Esophagus squamous epithelium (tissue), 4 donors: ENCODE measurements around the gene ADGRL2.

Experiments used
- POLR2A ChIP-seq, 4 donors: fragments of 450-650 bp; IDR thresholded peaks; one replicate each; pipeline ENCODE4 v1.6.1; 2017; ENCODE audit warnings: antibody characterized with exemption in 4 of 4, mild to moderate bottlenecking in 4 of 4, moderate library complexity in 3 of 4
- TF ChIP-seq, protein P1 (sequence below), 6 experiments: fragments of 450-650 bp in 4 of 6; fragments of 200-600 bp in 2 of 6; sonication (generic) in 2 of 6; IDR thresholded peaks; one replicate each; pipeline ENCODE4 v1.5.1; 2016 to 2019; ENCODE audit warnings: antibody characterized with exemption in 6 of 6, mild to moderate bottlenecking in 4 of 6, moderate library complexity in 4 of 6

DNA sequence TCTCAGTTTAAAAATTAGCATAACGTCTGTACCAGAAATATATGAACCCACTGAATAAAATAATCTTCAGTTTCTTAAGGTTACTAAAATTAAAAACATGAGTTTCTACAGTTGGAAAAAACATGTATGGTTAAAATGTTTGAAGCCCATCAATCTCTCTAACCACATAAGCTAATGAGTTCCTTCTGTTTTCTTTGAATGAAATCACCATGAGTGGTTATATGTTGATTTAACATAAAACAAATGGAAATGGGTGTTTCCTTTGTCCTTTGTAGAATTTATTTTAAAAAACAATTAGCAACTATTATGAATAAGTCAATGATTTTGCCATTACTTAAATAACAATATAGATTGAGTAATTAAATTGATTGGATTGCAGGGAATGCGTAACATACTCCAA is 3.0 kb upstream of the ADGRL2 start:
- TF ChIP-seq, protein P1, sequence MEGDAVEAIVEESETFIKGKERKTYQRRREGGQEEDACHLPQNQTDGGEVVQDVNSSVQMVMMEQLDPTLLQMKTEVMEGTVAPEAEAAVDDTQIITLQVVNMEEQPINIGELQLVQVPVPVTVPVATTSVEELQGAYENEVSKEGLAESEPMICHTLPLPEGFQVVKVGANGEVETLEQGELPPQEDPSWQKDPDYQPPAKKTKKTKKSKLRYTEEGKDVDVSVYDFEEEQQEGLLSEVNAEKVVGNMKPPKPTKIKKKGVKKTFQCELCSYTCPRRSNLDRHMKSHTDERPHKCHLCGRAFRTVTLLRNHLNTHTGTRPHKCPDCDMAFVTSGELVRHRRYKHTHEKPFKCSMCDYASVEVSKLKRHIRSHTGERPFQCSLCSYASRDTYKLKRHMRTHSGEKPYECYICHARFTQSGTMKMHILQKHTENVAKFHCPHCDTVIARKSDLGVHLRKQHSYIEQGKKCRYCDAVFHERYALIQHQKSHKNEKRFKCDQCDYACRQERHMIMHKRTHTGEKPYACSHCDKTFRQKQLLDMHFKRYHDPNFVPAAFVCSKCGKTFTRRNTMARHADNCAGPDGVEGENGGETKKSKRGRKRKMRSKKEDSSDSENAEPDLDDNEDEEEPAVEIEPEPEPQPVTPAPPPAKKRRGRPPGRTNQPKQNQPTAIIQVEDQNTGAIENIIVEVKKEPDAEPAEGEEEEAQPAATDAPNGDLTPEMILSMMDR (IDR thresholded peaks at IDR 0.05), result no peak
- no peak for TF ChIP-seq POLR2A (IDR thresholded peaks at IDR 0.05)
